ENCODE measurements around the gene MCUB. TPM values are rescaled to one million over a fixed set of nuclear protein-coding genes. Genes with fewer than 3 reads are reported as not detected.

Gene MCUB
- total and polyA plus RNA-seq, 2 of the 13 experiments (the other 11 are each of a cell fraction or from before 2014, with no cell fraction given): 0.95 to 2.2 TPM

DNA sequence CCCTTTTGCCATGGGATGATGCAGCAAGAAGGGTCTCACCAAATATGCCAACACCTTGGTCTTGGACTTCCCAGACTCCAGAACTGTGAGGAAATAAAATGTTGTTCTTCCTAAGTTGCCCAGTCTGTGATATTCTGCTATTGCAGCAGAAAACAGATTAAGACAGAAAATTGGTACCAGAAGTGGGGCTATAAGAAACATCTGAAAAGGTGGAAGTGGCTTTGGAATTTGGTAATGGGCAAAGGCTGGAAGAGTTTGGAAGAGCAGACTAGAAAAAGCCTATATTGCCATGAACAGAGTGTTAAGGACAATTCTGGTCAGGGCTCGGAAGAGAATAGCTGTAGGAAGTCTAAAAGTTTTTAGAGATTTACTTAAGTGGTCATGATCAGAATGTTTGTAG is 115.8 kb downstream of the MCUB start:
- H2AFZ ChIP-seq (ENCODE audit: low read length): no peak overlapping the region
- DNase-seq (ENCODE audit: low spot score) (no peak), FAIRE-seq (no peak), ATAC-seq (no peak)
- H3K27ac ChIP-seq (ENCODE audit: extremely low read length, insufficient read depth, low read length): no peak overlapping the region
- intact Hi-C loops (cut with micrococcal nuclease; ENCODE audit: unreplicated experiment): no loop called here
- H3K79me2 ChIP-seq (ENCODE audit: insufficient read depth, low read length): no peaks in the 10 kb centered on the region
- no peak overlapping the region for H3K4me3 ChIP-seq (replicated peaks in 1 of 3; ENCODE audit: insufficient read depth in 1 of 3, low read depth in 2 of 3, low read length in 3 of 3)
- H3K36me3 ChIP-seq (replicated peaks in 1 of 2; ENCODE audit: control insufficient read depth in 1 of 2, insufficient read depth in 2 of 2, low read length in 2 of 2): no peaks in the 10 kb centered on the region
- POLR2A ChIA-PET: no interaction called here
- BruUV-seq (replicated peaks): no TSS peak
- in situ Hi-C loops (cut with HindIII; ENCODE audit: extremely low pct_ligation_motif_present, low pct_unique_long_range_greater_than_20kb): no loop called here
- CTCF ChIA-PET (ENCODE audit: low intra/inter-chr PET ratio, low total read pairs): no interaction called here
- H3K9ac ChIP-seq (ENCODE audit: insufficient read depth, low read depth, low read length): no peak overlapping the region
- no peak overlapping the region for H3K4me2 ChIP-seq (ENCODE audit: low read depth, low read length)
- no peaks in the 10 kb centered on the region for H3K9me3 ChIP-seq (ENCODE audit: low read length)
- no peaks in the 10 kb centered on the region for H4K20me1 ChIP-seq (ENCODE audit: insufficient read depth, low read length)
- 45% methylated on average over 1 of the region's 1 CpG for WGBS (ENCODE audit: low lambda C conversion rate)
- no peaks in the 10 kb centered on the region for H3K27me3 ChIP-seq (ENCODE audit: control insufficient read depth in 1 of 2, insufficient read depth in 2 of 2, low read length in 2 of 2)
- peaks cover 6% of the 10 kb centered on the region; the same call in 1 of the 2 replicates for H3K4me1 ChIP-seq (ENCODE audit: insufficient read depth, low read length)
- TF ChIP-seq, protein P1, sequence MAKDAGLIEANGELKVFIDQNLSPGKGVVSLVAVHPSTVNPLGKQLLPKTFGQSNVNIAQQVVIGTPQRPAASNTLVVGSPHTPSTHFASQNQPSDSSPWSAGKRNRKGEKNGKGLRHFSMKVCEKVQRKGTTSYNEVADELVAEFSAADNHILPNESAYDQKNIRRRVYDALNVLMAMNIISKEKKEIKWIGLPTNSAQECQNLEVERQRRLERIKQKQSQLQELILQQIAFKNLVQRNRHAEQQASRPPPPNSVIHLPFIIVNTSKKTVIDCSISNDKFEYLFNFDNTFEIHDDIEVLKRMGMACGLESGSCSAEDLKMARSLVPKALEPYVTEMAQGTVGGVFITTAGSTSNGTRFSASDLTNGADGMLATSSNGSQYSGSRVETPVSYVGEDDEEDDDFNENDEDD (CRISPR knock-in tag; IDR thresholded peaks at IDR 0.05; ENCODE audit: borderline replicate concordance): no peak
- TF ChIP-seq, protein P2, sequence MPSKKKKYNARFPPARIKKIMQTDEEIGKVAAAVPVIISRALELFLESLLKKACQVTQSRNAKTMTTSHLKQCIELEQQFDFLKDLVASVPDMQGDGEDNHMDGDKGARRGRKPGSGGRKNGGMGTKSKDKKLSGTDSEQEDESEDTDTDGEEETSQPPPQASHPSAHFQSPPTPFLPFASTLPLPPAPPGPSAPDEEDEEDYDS (CRISPR knock-in tag; IDR thresholded peaks at IDR 0.05): no peak
- TF ChIP-seq CBX2 (IDR thresholded peaks at IDR 0.05; ENCODE audit: low read depth, low read length) (no peak), CBX2 (CRISPR knock-in tag; IDR thresholded peaks at IDR 0.05; ENCODE audit: low read depth) (no peak), NFE2 (CRISPR knock-in tag; IDR thresholded peaks at IDR 0.05) (no peak), HNF4A (CRISPR knock-in tag; IDR thresholded peaks at IDR 0.05) (no peak), ZNF629 (CRISPR knock-in tag; conservative IDR thresholded peaks at IDR 0.05) (no peak), ZNF572 (CRISPR knock-in tag; IDR thresholded peaks at IDR 0.05) (no peak), EP300 (IDR thresholded peaks at IDR 0.05; ENCODE audit: low read depth in 2 of 2, low read length in 2 of 2) (no peak), EP300 (CRISPR knock-in tag; IDR thresholded peaks at IDR 0.05; ENCODE audit: borderline replicate concordance) (no peak), ARNT (IDR thresholded peaks at IDR 0.05) (no peak), HDAC2 (CRISPR knock-in tag; IDR thresholded peaks at IDR 0.05) (no peak), ZNF225 (CRISPR knock-in tag; IDR thresholded peaks at IDR 0.05) (no peak), NFE2L1 (CRISPR knock-in tag; IDR thresholded peaks at IDR 0.05; ENCODE audit: borderline replicate concordance) (no peak)
- TF ChIP-seq, protein P3, sequence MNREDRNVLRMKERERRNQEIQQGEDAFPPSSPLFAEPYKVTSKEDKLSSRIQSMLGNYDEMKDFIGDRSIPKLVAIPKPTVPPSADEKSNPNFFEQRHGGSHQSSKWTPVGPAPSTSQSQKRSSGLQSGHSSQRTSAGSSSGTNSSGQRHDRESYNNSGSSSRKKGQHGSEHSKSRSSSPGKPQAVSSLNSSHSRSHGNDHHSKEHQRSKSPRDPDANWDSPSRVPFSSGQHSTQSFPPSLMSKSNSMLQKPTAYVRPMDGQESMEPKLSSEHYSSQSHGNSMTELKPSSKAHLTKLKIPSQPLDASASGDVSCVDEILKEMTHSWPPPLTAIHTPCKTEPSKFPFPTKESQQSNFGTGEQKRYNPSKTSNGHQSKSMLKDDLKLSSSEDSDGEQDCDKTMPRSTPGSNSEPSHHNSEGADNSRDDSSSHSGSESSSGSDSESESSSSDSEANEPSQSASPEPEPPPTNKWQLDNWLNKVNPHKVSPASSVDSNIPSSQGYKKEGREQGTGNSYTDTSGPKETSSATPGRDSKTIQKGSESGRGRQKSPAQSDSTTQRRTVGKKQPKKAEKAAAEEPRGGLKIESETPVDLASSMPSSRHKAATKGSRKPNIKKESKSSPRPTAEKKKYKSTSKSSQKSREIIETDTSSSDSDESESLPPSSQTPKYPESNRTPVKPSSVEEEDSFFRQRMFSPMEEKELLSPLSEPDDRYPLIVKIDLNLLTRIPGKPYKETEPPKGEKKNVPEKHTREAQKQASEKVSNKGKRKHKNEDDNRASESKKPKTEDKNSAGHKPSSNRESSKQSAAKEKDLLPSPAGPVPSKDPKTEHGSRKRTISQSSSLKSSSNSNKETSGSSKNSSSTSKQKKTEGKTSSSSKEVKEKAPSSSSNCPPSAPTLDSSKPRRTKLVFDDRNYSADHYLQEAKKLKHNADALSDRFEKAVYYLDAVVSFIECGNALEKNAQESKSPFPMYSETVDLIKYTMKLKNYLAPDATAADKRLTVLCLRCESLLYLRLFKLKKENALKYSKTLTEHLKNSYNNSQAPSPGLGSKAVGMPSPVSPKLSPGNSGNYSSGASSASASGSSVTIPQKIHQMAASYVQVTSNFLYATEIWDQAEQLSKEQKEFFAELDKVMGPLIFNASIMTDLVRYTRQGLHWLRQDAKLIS (CRISPR knock-in tag; IDR thresholded peaks at IDR 0.05): no peak
- TF ChIP-seq, protein P4, sequence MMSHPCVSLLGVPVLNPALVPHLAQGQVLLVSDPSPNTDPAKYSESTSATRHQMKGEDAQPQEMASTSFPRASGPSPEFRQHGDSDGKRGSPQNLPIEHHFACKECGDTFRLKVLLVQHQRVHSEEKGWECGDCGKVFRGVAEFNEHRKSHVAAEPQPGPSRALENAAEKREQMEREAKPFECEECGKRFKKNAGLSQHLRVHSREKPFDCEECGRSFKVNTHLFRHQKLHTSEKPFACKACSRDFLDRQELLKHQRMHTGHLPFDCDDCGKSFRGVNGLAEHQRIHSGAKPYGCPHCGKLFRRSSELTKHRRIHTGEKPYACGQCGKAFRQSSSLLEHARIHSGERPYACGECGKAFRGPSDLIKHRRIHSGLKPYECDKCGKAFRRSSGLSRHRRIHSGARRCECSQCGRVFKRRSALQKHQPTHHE (CRISPR knock-in tag; IDR thresholded peaks at IDR 0.05; ENCODE audit: borderline replicate concordance): no peak
- TF ChIP-seq, protein P5, sequence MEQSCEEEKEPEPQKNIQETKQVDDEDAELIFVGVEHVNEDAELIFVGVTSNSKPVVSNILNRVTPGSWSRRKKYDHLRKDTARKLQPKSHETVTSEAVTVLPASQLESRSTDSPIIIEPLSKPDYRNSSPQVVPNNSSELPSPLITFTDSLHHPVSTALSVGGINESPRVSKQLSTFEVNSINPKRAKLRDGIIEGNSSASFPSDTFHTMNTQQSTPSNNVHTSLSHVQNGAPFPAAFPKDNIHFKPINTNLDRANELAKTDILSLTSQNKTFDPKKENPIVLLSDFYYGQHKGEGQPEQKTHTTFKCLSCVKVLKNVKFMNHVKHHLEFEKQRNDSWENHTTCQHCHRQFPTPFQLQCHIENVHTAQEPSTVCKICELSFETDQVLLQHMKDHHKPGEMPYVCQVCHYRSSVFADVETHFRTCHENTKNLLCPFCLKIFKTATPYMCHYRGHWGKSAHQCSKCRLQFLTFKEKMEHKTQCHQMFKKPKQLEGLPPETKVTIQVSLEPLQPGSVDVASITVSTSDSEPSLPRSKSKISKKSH (CRISPR knock-in tag; IDR thresholded peaks at IDR 0.05; ENCODE audit: borderline replicate concordance): no peak
- TF ChIP-seq, protein P6, sequence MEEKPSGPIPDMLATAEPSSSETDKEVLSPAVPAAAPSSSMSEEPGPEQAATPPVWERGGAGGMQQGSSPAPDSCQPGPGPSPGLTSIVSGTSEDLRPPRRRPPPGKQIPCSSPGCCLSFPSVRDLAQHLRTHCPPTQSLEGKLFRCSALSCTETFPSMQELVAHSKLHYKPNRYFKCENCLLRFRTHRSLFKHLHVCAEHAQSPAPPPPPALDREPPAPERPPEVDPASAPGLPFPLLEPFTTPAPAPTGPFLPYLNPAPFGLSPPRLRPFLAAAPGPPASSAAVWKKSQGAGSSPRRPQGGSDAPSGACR (CRISPR knock-in tag; IDR thresholded peaks at IDR 0.05): no peak
